ENCODE data around the gene SDC1. TPM values are rescaled to one million over a fixed set of nuclear protein-coding genes. Genes with fewer than 3 reads are reported as not detected.

Gene SDC1, protein sequence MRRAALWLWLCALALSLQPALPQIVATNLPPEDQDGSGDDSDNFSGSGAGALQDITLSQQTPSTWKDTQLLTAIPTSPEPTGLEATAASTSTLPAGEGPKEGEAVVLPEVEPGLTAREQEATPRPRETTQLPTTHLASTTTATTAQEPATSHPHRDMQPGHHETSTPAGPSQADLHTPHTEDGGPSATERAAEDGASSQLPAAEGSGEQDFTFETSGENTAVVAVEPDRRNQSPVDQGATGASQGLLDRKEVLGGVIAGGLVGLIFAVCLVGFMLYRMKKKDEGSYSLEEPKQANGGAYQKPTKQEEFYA
- 12.1 and 32.2 TPM in 2 replicates for total RNA-seq

DNA sequence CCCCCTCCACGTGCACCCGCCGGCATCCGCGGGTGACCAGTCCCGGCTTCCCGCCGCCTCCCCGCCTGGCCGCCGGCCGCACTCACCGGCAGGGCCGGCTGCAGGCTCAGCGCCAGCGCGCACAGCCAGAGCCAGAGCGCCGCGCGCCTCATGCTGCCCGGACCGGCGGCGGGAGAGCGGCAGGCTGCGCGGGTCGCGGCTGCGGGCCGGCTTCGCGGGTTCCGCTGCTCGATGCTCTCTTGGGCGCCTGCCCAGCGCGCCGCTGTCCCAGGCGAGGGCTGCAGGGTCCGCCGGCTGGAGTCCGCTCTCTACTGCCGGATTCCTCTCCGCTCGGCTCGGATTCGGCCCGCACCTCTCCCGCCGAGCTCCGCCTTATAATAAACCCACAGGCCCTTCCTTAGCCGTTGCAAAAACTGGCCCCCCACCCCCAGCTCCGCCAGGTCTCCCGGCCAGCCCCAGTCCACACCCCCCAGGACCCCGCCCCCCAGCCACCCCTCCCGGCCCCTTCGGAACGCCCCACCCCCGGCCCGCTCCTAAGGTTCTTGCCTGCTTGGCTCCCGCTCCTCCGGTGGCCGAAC, at the start of gene SDC1:
Gene SDC1 (minus strand): TSS at position 415 of the 578 bp plus-strand sequence. CDS start 263 bp downstream, at position 152.

Other genes starting within 250 kb of the SDC1 start
- gene WDR35, start 235.0 kb downstream of the SDC1 start, total RNA-seq, result 5.9 and 10.1 TPM in 2 replicates
- gene MATN3, start 212.5 kb downstream of the SDC1 start, total RNA-seq, result 3.8 and 7.9 TPM in 2 replicates
- gene LAPTM4A, start 173.5 kb downstream of the SDC1 start, total RNA-seq, result 140 and 294 TPM in 2 replicates
- 23.5 and 45.4 TPM in 2 replicates for gene PUM2, start 125.7 kb upstream of the SDC1 start, total RNA-seq
- gene RHOB, start 221.9 kb upstream of the SDC1 start, total RNA-seq, result 181 and 190 TPM in 2 replicates